ENCODE data around the gene AFF3.

- TF ChIP-seq ZNF317 (CRISPR knock-in tag; IDR thresholded peaks at IDR 0.05) (no peak), TCF7L2 (IDR thresholded peaks at IDR 0.05; ENCODE audit: low read depth, low read length) (no peak), MYNN (CRISPR knock-in tag; IDR thresholded peaks at IDR 0.05; ENCODE audit: low read depth) (no peak), CTCF (CRISPR knock-in tag; IDR thresholded peaks at IDR 0.05) (no peak), HCFC1 (IDR thresholded peaks at IDR 0.05; ENCODE audit: low read depth, low read length) (no peak), FOXJ3 (CRISPR knock-in tag; IDR thresholded peaks at IDR 0.05; ENCODE audit: borderline replicate concordance) (no peak), TRAFD1 (CRISPR knock-in tag; IDR thresholded peaks at IDR 0.05; ENCODE audit: borderline replicate concordance) (no peak)
Measured at GRCh38 chr2:99600981-99601651, 541.3 kb downstream of the AFF3 start.

All from HepG2 (cell line).